ENCODE data around the gene CCDC14. TPM values are rescaled to one million over a fixed set of nuclear protein-coding genes. Genes with fewer than 3 reads are reported as not detected.

Gene CCDC14
- 19.1 and 34.6 TPM in 2 replicates for total RNA-seq

GRCh38 chr3:123960781-123961507 is at the start of gene CCDC14:
CCDC14 (minus strand) TSS chr3:123961229; CDS start chr3:123961173, 56 bp downstream.

GRCh38 chr3:123991730-123992588 is 30.9 kb upstream of the CCDC14 start, which contains the start of gene ROPN1:
ROPN1 (minus strand) TSS chr3:123992124; CDS start chr3:123980481, 11,643 bp downstream.

GRCh38 chr3:123884203-123884831 is 76.7 kb downstream of the CCDC14 start, which contains the start of gene MYLK:
MYLK (minus strand) TSS chr3:123884332; CDS start chr3:123793841, 90,491 bp downstream.

Other genes with a start within 250 kb of the CCDC14 start
- 6.2 and 6.8 TPM in 2 replicates for gene MYLK, start 76.9 kb downstream of the CCDC14 start, total RNA-seq
- not detected in 2 replicates for gene ROPN1, start 30.9 kb upstream of the CCDC14 start, total RNA-seq
- 0.37 and 0.39 TPM in 2 replicates for gene KALRN, start 72.1 kb upstream of the CCDC14 start, total RNA-seq